T-cell (primary cell): Measurements from ENCODE around the gene RAI1. TPM values are rescaled to one million over a fixed set of nuclear protein-coding genes. Genes with fewer than 3 reads are reported as not detected.

Experiments
- ATAC-seq, 4 experiments: fragments of 200-7000 bp in 3 of 4; fragments of 150-1000 bp in 1 of 4; cut with Tn5 transposase; replicated peaks in 1 of 4; 1 replicate in 3 of 4; 2 replicates in 1 of 4; pipeline ENCODE4 v1.10.0; 2021; ENCODE audit warnings: moderate library complexity in 3 of 4, mild to moderate bottlenecking in 2 of 4, moderate number of reproducible peaks in 1 of 4
- CTCF ChIA-PET, 2 donors: fragments of 300-600 bp; sonication (Branson Sonifier 250); formaldehyde crosslinking; loops; one replicate each; lab custom pipeline; 2022; ENCODE audit warnings: antibody characterized with exemption in 2 of 2; lab: Charles Lee
- POLR2A ChIA-PET, 2 donors: fragments of 300-600 bp; sonication (Branson Sonifier 250); formaldehyde crosslinking; loops; one replicate each; lab custom pipeline; 2022; ENCODE audit warnings: antibody characterized with exemption in 2 of 2; lab: Charles Lee
- DNase-seq, 35 experiments: peaks; one replicate each; pipeline versions ENCODE4 v3.0.0 to v3.0.0-alpha.2; 2013 to 2023
- H3K27ac ChIP-seq: one replicate; pipeline ENCODE4 v1.5.1; 2013; ENCODE audit warnings: low read length
- H3K27me3 ChIP-seq, 2 experiments: replicated peaks in 1 of 2; 1 replicate in 1 of 2; 2 replicates in 1 of 2; pipeline versions ENCODE4 v1.6.1 to v1.7.0; 2013; ENCODE audit warnings: low read length in 1 of 2, mixed read lengths in 1 of 2; ENCODE audit not compliant: control insufficient read depth in 2 of 2, insufficient read depth in 2 of 2; ENCODE audit errors: extremely low read depth in 1 of 2
- H3K36me3 ChIP-seq, 2 donors: 1 replicate in 1 of 2; 2 replicates in 1 of 2; pipeline versions ENCODE4 v1.6.1 to v1.7.0; 2013; ENCODE audit warnings: low read length in 1 of 2; ENCODE audit not compliant: control insufficient read depth in 2 of 2, insufficient read depth in 1 of 2; ENCODE audit errors: extremely low read depth in 1 of 2
- H3K4me1 ChIP-seq, 2 experiments: 1 replicate in 1 of 2; 2 replicates in 1 of 2; pipeline versions ENCODE4 v1.6.1 to v1.7.0; 2013; ENCODE audit warnings: low read length in 2 of 2, mixed read lengths in 1 of 2; ENCODE audit not compliant: insufficient read depth in 2 of 2, control insufficient read depth in 1 of 2; ENCODE audit errors: extremely low read depth in 1 of 2
- H3K4me3 ChIP-seq, 2 donors: 1 replicate in 1 of 2; 2 replicates in 1 of 2; pipeline versions ENCODE4 v1.5.1 to v1.7.0; 2013; ENCODE audit warnings: mild to moderate bottlenecking in 2 of 2, low read length in 1 of 2, moderate library complexity in 1 of 2; ENCODE audit not compliant: control insufficient read depth in 1 of 2; ENCODE audit errors: extremely low read depth in 1 of 2
- H3K9me3 ChIP-seq: 2 replicates; pipeline ENCODE4 v1.7.0; 2013
- H3K27ac Mint-ChIP-seq, 2 donors: one replicate each; pipeline ENCODE4 v1.8.0; 2020 to 2021; ENCODE audit warnings: mild to moderate bottlenecking in 2 of 2, mixed read lengths in 2 of 2
- H3K27me3 Mint-ChIP-seq, 2 donors: one replicate each; pipeline ENCODE4 v1.8.0; 2021 to 2022; ENCODE audit warnings: mixed read lengths in 2 of 2
- H3K36me3 Mint-ChIP-seq: one replicate; pipeline ENCODE4 v1.8.0; 2021; ENCODE audit warnings: mixed read lengths
- H3K4me1 Mint-ChIP-seq, 3 donors: one replicate each; pipeline ENCODE4 v1.8.0; 2020 to 2022; ENCODE audit warnings: mixed read lengths in 3 of 3, mild to moderate bottlenecking in 1 of 3
- H3K4me3 Mint-ChIP-seq, 3 donors: one replicate each; pipeline ENCODE4 v1.8.0; 2020 to 2022; ENCODE audit warnings: mild to moderate bottlenecking in 3 of 3, mixed read lengths in 3 of 3, moderate library complexity in 3 of 3
- H3K9me3 Mint-ChIP-seq, 3 donors: one replicate each; pipeline ENCODE4 v1.8.0; 2020 to 2022; ENCODE audit warnings: mixed read lengths in 3 of 3
- WGBS: methylation state at CpG from one replicate; pipeline ENCODE4 v1.1.5; 2013; ENCODE audit warnings: missing lambda C conversion rate; ENCODE audit not compliant: insufficient coverage; 5-methylcytosine and 5-hydroxymethylcytosine counted together
- total RNA-seq, 35 experiments: library from RNA in 6 of 35; stranded (reverse) in 6 of 35; fragments of 120-200 nt in 1 of 35; gene quantifications; one replicate each; pipeline versions ENCODE4 v1.2.1 to v1.2.4 and lab custom pipeline; 2013 to 2026

Gene RAI1
- total RNA-seq, 5 donors from 2014 or later (not counting 1 experiment from before 2014, with no cell fraction given), result 20.1 to 31.2 (median 24.5) TPM

GRCh38 chr17:17668358-17668757 is 12.9 kb upstream of the RAI1 start:
- no peaks in the 10 kb centered on the region for H3K9me3 ChIP-seq
- H3K27me3 Mint-ChIP-seq, result no peaks in the 10 kb centered on the region
- no peaks in the 10 kb centered on the region for H3K9me3 Mint-ChIP-seq
- no peaks in the 10 kb centered on the region for H3K36me3 ChIP-seq
- no peak overlapping the region for H3K4me3 ChIP-seq
- H3K4me1 Mint-ChIP-seq, result peaks cover 18 to 27% (median 25%) of the 10 kb centered on the region in 3 donors
- DNase-seq (no peak), ATAC-seq (no peak)
- peaks cover 0 to 5% of the 10 kb centered on the region in 2 experiments for H3K27me3 ChIP-seq
- CTCF ChIA-PET, result no interaction called here
- H3K4me3 Mint-ChIP-seq, result no peak overlapping the region
- H3K4me1 ChIP-seq, result peaks cover 13 to 21% of the 10 kb centered on the region in 2 experiments
- WGBS, result 100% methylated on average over 1 of the region's 3 CpGs
- no peaks in the 10 kb centered on the region for H3K36me3 Mint-ChIP-seq
- H3K27ac Mint-ChIP-seq, result no peak overlapping the region
- H3K27ac ChIP-seq, result no peak overlapping the region
- POLR2A ChIA-PET, result no interaction called here

GRCh38 chr17:17668775-17669579 is 12.3 kb upstream of the RAI1 start:
- H3K9me3 Mint-ChIP-seq, result no peaks in the 10 kb centered on the region
- ATAC-seq, result no peak
- CTCF ChIA-PET, result interaction anchor here in 1 of 2 donors (0.6 kb wide), 1 partner anchor 37 kb away, joined by 5 read pairs; no protein-coding TSS in a partner anchor
- peaks cover 15 to 25% (median 22%) of the 10 kb centered on the region in 3 donors for H3K4me1 Mint-ChIP-seq
- H3K27me3 ChIP-seq, result peaks cover 0 to 5% of the 10 kb centered on the region in 2 experiments
- H3K4me3 Mint-ChIP-seq, result no peak overlapping the region
- no peak overlapping the region for H3K4me3 ChIP-seq
- H3K4me1 ChIP-seq, result peaks cover 13 to 15% of the 10 kb centered on the region in 2 experiments
- 88% methylated on average over 18 of the region's 20 CpGs for WGBS
- H3K27me3 Mint-ChIP-seq, result no peaks in the 10 kb centered on the region
- POLR2A ChIA-PET, result interaction anchor here in 1 of 2 donors (0.5 kb wide), 1 partner anchor 202 kb away, joined by 3 read pairs; no protein-coding TSS in a partner anchor
- DNase-seq, result no peak
- H3K27ac Mint-ChIP-seq, result no peak overlapping the region
- no peaks in the 10 kb centered on the region for H3K36me3 ChIP-seq
- no peaks in the 10 kb centered on the region for H3K36me3 Mint-ChIP-seq
- no peaks in the 10 kb centered on the region for H3K9me3 ChIP-seq
- H3K27ac ChIP-seq, result no peak overlapping the region

- Mint-ChIP-seq H3K27ac (no peak overlapping the region), H3K4me1 (peaks cover 15 to 25% (median 19%) of the 10 kb centered on the region in 3 donors), H3K36me3 (no peaks in the 10 kb centered on the region), H3K4me3 (no peak overlapping the region), H3K9me3 (no peaks in the 10 kb centered on the region), H3K27me3 (no peaks in the 10 kb centered on the region)
- ChIA-PET POLR2A (no interaction called here), CTCF (interaction anchor here in 1 of 2 donors (0.6 kb wide), 1 partner anchor 36 kb away, joined by 5 read pairs; no protein-coding TSS in a partner anchor)
- Histone ChIP-seq H3K36me3 (no peaks in the 10 kb centered on the region), H3K27ac (no peak overlapping the region), H3K4me1 (peaks cover 9 to 13% of the 10 kb centered on the region in 2 experiments), H3K9me3 (no peaks in the 10 kb centered on the region), H3K4me3 (no peak overlapping the region), H3K27me3 (peaks cover 0 to 5% of the 10 kb centered on the region in 2 experiments)
- DNase-seq (no peak), ATAC-seq (no peak)
- WGBS, result 90% methylated on average over 5 of the region's 6 CpGs
Observed at GRCh38 chr17:17669580-17670235, 11.6 kb upstream of the RAI1 start.

- H3K9me3 ChIP-seq, result no peaks in the 10 kb centered on the region
- H3K4me1 Mint-ChIP-seq, result peaks cover 20 to 26% (median 25%) of the 10 kb centered on the region in 3 donors
- ChIA-PET CTCF (interaction anchor here in 1 of 2 donors (0.6 kb wide), 1 partner anchor 13 kb away, joined by 5 read pairs; no protein-coding TSS in a partner anchor), POLR2A (interaction anchor here in 1 of 2 donors (0.6 kb wide), 1 partner anchor 351 kb away, joined by 3 read pairs; no protein-coding TSS in a partner anchor)
- ATAC-seq (no peak), DNase-seq (no peak)
- H3K27ac ChIP-seq, result no peak overlapping the region
- no peaks in the 10 kb centered on the region for H3K27me3 Mint-ChIP-seq
- no peak overlapping the region for H3K27ac Mint-ChIP-seq
- no peaks in the 10 kb centered on the region for H3K36me3 ChIP-seq
- no peak overlapping the region for H3K4me3 Mint-ChIP-seq
- H3K36me3 Mint-ChIP-seq, result no peaks in the 10 kb centered on the region
- H3K4me1 ChIP-seq, result peaks cover 12 to 14% of the 10 kb centered on the region in 2 experiments
- H3K27me3 ChIP-seq, result peaks cover 0 to 5% of the 10 kb centered on the region in 2 experiments
- WGBS, result 96% methylated on average over 4 of the region's 16 CpGs
- H3K9me3 Mint-ChIP-seq, result no peaks in the 10 kb centered on the region
- no peak overlapping the region for H3K4me3 ChIP-seq
Observed at GRCh38 chr17:17670701-17671305, 10.5 kb upstream of the RAI1 start.

- no peak overlapping the region for H3K27ac Mint-ChIP-seq
- no peaks in the 10 kb centered on the region for H3K27me3 Mint-ChIP-seq
- WGBS, result 74% methylated on average over 8 of the region's 10 CpGs
- Histone ChIP-seq H3K4me3 (no peak overlapping the region), H3K9me3 (no peaks in the 10 kb centered on the region), H3K4me1 (peaks cover 17 to 19% of the 10 kb centered on the region in 2 experiments), H3K27ac (no peak overlapping the region), H3K27me3 (peaks cover 0 to 5% of the 10 kb centered on the region in 2 experiments), H3K36me3 (no peaks in the 10 kb centered on the region)
- H3K4me3 Mint-ChIP-seq, result no peak overlapping the region
- H3K9me3 Mint-ChIP-seq, result no peaks in the 10 kb centered on the region
- ChIA-PET POLR2A (no interaction called here), CTCF (interaction anchor here in 1 of 2 donors (0.6 to 1.2 kb wide), 3 partner anchors 11 to 315 kb away, joined by 3 to 4 read pairs (median 4); no protein-coding TSS in a partner anchor)
- no peaks in the 10 kb centered on the region for H3K36me3 Mint-ChIP-seq
- DNase-seq (no peak), ATAC-seq (no peak)
- H3K4me1 Mint-ChIP-seq, result peaks cover 28 to 33% (median 32%) of the 10 kb centered on the region in 3 donors
Observed at GRCh38 chr17:17671369-17672129, 9.7 kb upstream of the RAI1 start.
